KMS-11 (cell line): Measurements from ENCODE around the gene NDUFB1.

ENCODE experiments used
- H2AFZ ChIP-seq: fragments of 200-600 bp; sonication (generic); 2 replicates; pipeline ENCODE4 v1.6.1; 2016; ENCODE audit warnings: antibody characterized with exemption, mixed run types, low read depth
- H3K27ac ChIP-seq: fragments of 200-600 bp; sonication (generic); 2 replicates; pipeline ENCODE4 v1.6.1; 2016; ENCODE audit warnings: mild to moderate bottlenecking, mixed run types
- H3K27me3 ChIP-seq: fragments of 200-600 bp; sonication (generic); 2 replicates; pipeline ENCODE4 v1.6.1; 2017; ENCODE audit warnings: mild to moderate bottlenecking, low read depth, mixed run types, moderate library complexity; ENCODE audit not compliant: insufficient read depth
- H3K36me3 ChIP-seq: fragments of 200-600 bp; sonication (generic); 2 replicates; pipeline ENCODE4 v1.6.1; 2017; ENCODE audit warnings: mild to moderate bottlenecking, mixed run types; ENCODE audit not compliant: insufficient read depth
- H3K4me1 ChIP-seq: fragments of 200-600 bp; sonication (generic); 2 replicates; pipeline ENCODE4 v1.6.1; 2016; ENCODE audit warnings: mild to moderate bottlenecking, low read depth, mixed run types; ENCODE audit not compliant: poor library complexity, severe bottlenecking
- H3K4me2 ChIP-seq: fragments of 200-600 bp; sonication (generic); 2 replicates; pipeline ENCODE4 v1.7.0; 2016; ENCODE audit warnings: mild to moderate bottlenecking, mixed run types
- H3K4me3 ChIP-seq: fragments of 200-600 bp; sonication (generic); IDR thresholded peaks from 2 replicates; pipeline ENCODE4 v1.6.1; 2017; ENCODE audit warnings: low read depth, low read length, mixed read lengths; ENCODE audit not compliant: insufficient read depth
- H3K79me2 ChIP-seq: fragments of 200-600 bp; sonication (generic); 2 replicates; pipeline ENCODE4 v1.6.1; 2016; ENCODE audit warnings: low read depth, mixed run types; ENCODE audit not compliant: insufficient read depth
- H3K9ac ChIP-seq: fragments of 200-600 bp; sonication (generic); 2 replicates; pipeline ENCODE4 v1.6.1; 2016; ENCODE audit warnings: mild to moderate bottlenecking, mixed run types
- H4K20me1 ChIP-seq: fragments of 200-600 bp; sonication (generic); 2 replicates; pipeline ENCODE4 v1.6.1; 2016; ENCODE audit warnings: mild to moderate bottlenecking, mixed run types; ENCODE audit not compliant: insufficient read depth
- TF ChIP-seq, protein P1 (sequence below): fragments of 200-600 bp; sonication (generic); conservative IDR thresholded peaks from 2 replicates; pipeline ENCODE4 v1.6.1; 2017; ENCODE audit warnings: low read depth, mild to moderate bottlenecking, antibody characterized with exemption, low read length, moderate library complexity, mixed read lengths

The NDUFB1 gene

DNA sequence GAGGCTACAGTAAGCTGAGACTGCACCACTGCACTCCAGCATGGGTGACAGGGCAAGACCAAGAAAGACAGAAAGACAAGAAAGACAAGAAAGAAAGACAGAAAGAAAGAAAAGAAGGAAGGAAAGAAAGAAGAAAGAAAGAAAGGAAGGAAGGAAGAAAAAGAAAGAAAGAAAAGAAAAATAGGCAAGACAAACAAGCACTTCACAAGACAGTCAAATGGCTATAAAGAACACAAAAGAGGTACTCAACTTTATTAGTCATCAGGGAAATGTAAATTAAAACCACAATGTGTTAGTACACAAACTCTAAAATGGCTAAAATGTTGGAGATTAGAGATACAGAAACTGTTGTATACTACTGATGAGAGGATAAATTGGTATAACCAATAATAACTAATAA lies 21.7 kb downstream of the NDUFB1 start:
- Histone ChIP-seq H2AFZ (no peak overlapping the region), H3K4me1 (no peaks in the 10 kb centered on the region), H3K4me3 (no peak overlapping the region), H3K36me3 (no peaks in the 10 kb centered on the region), H3K27me3 (no peaks in the 10 kb centered on the region), H3K79me2 (peaks cover 21% of the 10 kb centered on the region; the same call in 1 of the 2 replicates), H3K9ac (no peak overlapping the region), H3K27ac (no peak overlapping the region), H3K4me2 (no peak overlapping the region), H4K20me1 (no peaks in the 10 kb centered on the region)
- TF ChIP-seq, protein P1, sequence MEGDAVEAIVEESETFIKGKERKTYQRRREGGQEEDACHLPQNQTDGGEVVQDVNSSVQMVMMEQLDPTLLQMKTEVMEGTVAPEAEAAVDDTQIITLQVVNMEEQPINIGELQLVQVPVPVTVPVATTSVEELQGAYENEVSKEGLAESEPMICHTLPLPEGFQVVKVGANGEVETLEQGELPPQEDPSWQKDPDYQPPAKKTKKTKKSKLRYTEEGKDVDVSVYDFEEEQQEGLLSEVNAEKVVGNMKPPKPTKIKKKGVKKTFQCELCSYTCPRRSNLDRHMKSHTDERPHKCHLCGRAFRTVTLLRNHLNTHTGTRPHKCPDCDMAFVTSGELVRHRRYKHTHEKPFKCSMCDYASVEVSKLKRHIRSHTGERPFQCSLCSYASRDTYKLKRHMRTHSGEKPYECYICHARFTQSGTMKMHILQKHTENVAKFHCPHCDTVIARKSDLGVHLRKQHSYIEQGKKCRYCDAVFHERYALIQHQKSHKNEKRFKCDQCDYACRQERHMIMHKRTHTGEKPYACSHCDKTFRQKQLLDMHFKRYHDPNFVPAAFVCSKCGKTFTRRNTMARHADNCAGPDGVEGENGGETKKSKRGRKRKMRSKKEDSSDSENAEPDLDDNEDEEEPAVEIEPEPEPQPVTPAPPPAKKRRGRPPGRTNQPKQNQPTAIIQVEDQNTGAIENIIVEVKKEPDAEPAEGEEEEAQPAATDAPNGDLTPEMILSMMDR = no peak

DNA sequence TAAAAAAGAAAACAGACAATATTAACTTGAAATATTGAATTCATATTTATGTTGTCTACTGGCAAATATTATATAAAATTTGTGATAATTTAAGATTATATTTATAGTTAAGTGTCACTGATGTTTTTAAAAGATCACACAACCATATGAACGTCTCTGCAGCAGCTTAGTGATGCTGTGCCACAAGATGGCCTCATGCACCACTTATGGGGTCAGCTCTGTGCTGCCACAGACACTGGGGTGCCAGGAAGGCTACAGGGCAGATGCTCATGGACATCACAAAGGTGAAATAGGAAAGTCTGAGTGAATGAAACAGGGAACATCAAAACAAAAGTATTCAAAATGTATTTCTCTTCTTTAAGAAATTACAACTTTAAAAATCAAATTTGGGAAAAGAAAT lies 28.2 kb downstream of the NDUFB1 start:
- no peaks in the 10 kb centered on the region for H4K20me1 ChIP-seq
- no peaks in the 10 kb centered on the region for H3K79me2 ChIP-seq
- TF ChIP-seq, protein P1 = no peak
- H3K9ac ChIP-seq = no peak overlapping the region
- no peaks in the 10 kb centered on the region for H3K27me3 ChIP-seq
- no peaks in the 10 kb centered on the region for H3K4me1 ChIP-seq
- no peak overlapping the region for H2AFZ ChIP-seq
- H3K27ac ChIP-seq = no peak overlapping the region
- H3K4me3 ChIP-seq = no peak overlapping the region
- no peaks in the 10 kb centered on the region for H3K36me3 ChIP-seq
- no peak overlapping the region for H3K4me2 ChIP-seq

DNA sequence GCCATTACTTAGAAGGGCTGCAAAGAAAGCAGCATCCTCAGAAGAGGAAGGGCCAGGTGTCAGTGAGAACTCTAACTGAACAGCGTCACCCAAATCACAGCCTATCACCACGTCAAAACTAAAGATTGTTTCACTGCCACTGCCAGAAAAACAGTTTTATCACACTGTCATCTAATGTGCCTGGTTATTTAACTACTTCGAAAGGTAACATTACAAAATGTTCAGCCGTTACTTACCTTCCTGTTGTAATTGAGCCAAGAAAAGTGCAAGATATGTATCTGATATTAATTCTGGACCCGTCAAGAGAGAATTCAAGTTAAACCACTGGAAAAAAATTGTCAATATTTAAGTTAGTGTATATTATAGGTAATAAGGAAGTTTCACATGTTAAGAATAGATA lies 33.0 kb downstream of the NDUFB1 start:
- Histone ChIP-seq H4K20me1 (no peaks in the 10 kb centered on the region), H2AFZ (no peak overlapping the region), H3K4me2 (no peak overlapping the region), H3K4me3 (no peak overlapping the region), H3K79me2 (no peaks in the 10 kb centered on the region), H3K27ac (no peak overlapping the region), H3K27me3 (no peaks in the 10 kb centered on the region), H3K9ac (no peak overlapping the region), H3K4me1 (no peaks in the 10 kb centered on the region), H3K36me3 (no peaks in the 10 kb centered on the region)
- TF ChIP-seq, protein P1 = no peak

DNA sequence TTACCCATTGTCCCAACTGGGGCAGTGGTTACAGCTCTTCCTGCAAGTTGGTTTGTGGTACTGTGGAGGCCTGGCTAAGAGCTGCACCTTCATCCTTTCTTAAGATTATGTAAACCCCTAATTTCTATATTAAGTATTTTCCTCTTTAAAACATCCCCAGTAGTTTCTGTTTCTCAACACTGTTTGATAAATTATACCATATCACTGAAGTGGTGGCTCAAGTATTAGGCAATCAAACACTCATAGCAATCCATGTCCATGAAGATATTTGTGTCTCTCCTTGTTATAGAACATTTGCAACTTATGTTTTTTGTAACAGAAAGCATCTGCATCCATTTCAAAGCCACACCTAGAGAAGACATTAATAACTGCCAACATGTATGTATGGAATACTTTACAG lies 47.0 kb downstream of the NDUFB1 start:
- H3K4me2 ChIP-seq = no peak overlapping the region
- no peak overlapping the region for H3K4me3 ChIP-seq
- no peak overlapping the region for H2AFZ ChIP-seq
- no peaks in the 10 kb centered on the region for H3K27me3 ChIP-seq
- H3K36me3 ChIP-seq = no peaks in the 10 kb centered on the region
- H4K20me1 ChIP-seq = no peaks in the 10 kb centered on the region
- H3K79me2 ChIP-seq = no peaks in the 10 kb centered on the region
- H3K9ac ChIP-seq = no peak overlapping the region
- TF ChIP-seq, protein P1 = no peak
- no peak overlapping the region for H3K27ac ChIP-seq
- no peaks in the 10 kb centered on the region for H3K4me1 ChIP-seq
